GM18907 (cell line): Measurements from ENCODE around the gene CMIP.

Source experiments
- ATAC-seq: cut with Tn5 transposase; IDR thresholded peaks from one replicate; pipeline ENCODE4 v1.9.1; 2021; ENCODE audit warnings: mild to moderate bottlenecking, moderate library complexity; ENCODE audit not compliant: unreplicated experiment

Gene CMIP

GRCh38 chr16:81668243-81669097 is 223.9 kb downstream of the CMIP start:
- ATAC-seq: no peak

DNA sequence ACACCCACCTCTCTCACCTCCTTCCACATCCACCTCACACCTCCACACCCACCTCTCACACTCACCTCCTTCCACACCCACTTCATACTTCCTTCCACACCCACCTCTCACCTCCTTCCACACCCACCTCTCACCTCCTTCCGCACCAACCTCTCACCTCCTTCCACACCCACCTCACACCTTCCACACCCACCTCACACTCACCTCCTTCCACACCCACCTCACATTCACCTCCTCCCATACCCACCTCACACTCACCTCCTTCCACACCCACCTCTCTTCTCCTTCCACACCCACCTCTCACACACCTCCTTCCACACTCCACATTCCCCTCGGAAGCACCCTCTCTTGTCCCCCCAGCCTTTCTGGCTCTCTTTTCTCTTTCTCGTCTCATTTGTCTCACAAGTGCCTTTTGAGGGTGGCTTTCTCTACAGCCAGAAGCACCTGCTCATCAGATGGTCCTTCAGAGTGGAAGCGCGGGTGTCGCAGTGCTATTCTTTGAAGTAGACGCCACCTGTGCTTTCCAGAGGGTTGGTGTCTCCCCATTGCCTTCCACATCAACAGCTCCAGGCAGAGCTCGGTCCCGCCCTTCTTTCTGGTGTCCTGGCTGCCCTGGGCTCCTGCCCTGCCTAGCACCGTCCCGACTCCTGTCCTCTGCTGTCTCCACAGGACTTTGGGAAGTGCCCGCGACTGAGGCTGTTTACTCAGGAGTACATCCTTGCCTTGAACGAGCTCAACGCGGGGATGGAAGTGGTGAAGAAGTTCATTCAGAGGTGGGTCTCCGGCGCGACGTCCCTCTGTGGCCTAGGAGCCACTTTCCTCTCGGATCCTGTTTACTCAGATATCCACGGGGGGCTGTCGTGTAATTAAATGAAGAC is 225.1 kb downstream of the CMIP start:
- no peak for ATAC-seq

GRCh38 chr16:81671738-81672597 is 227.4 kb downstream of the CMIP start:
- ATAC-seq: no peak

GRCh38 chr16:81673432-81673831 is 228.8 kb downstream of the CMIP start:
- no peak for ATAC-seq

DNA sequence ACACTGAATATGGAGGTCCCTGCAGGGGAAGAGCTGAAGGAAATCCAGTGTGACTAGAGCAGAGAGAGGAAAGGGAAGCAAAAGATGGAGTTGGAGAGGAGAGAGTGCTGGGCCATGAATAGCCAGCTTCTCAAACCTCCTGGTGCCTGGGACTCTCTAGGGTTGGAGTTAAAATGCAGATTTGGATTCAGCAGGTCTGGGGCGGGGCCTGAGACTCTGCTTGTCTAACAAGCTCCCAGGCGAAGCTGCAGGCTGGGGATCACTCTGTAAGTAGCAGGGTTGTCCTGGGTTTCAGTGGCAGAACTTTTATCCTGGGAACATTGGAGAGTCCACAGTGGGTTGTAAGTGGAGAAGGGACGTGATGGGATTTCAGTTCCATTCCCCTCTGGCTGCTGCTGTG is 231.1 kb downstream of the CMIP start:
- no peak for ATAC-seq

- ATAC-seq: no peak
Measured at GRCh38 chr16:81676066-81676882, 231.7 kb downstream of the CMIP start.

DNA sequence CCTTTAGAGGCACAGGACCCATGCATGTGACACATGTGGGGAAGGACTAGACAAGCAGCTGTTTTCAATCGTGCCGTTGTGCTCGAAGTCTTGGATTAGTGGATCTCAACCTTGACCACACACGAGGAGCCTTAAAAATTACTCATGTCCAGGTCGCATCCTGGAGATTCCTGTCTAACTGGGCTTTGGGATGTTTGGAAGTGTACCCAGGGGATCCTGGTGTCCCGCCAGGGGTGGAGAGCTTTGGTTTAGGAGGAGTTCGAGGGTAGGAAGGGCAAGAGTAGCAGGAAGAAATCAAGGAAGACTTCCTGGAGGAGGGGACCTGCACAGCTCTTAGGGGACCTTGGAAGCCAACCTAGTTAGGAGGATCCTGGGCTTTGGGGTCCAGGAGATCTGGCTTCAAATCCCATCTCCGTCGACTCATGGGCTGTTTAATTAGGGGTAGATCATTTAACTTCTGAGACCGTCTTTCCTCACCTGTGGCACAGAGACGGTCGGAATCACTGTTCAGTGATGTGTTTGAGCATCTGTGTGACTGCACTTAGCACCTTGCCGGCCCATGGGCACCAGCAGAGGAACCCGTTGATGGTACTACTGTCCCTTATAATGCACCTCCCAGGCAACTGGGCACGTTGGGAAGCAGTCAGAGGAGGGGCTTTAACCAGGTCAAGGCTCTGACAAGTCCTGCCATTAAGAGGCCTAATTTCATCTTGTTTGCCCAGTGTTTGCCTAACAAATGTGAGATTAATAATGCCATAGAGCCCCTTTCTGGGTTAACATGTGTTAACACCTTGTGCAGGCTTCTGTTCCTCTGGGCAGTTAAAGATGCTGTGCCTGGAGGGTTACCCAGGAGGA is 232.5 kb downstream of the CMIP start:
- no peak for ATAC-seq

GRCh38 chr16:81678326-81679095 is 233.9 kb downstream of the CMIP start:
- ATAC-seq: no peak

- no peak for ATAC-seq
Measured at GRCh38 chr16:81679721-81680430, 235.3 kb downstream of the CMIP start.

DNA sequence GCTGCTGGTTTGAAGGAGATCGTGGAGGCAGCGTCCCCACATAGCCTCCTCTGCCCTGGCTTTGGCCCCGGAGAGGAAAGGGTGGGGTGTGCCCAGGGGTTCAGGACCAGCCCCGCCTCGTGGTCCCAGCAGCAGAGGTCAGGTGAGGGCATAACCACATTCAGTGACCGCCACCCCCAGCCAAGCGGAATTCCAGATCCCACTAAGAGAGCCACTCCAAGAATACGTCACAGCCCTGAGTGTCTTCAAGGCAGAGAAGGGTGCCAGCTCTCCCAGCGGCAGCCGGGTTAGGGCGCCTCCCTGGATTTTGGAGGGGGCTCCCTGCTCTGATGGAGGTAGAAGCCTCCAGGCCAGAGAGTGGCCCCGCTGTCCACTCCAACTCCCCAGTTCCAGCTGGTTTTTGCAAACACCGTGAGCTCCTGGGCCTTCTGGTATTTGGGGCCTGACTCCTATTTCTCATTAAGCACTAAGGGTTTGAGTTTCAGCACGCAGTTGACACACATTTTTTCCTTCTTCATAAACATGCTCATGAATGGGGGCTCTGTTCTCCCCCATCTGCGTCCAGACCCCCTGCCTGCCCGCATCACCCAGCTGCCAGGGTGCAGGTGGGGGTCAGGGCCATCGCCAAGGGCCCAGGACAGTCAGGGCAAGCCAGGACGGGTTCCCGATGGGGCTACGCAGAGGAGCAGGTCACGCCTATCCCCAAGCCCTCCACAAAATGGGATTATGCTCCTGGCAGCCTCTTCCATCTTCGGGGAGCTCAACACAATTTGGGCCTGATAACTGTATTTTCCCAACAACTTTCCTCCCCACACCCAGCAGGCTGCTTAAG is 236.1 kb downstream of the CMIP start:
- ATAC-seq: no peak

DNA sequence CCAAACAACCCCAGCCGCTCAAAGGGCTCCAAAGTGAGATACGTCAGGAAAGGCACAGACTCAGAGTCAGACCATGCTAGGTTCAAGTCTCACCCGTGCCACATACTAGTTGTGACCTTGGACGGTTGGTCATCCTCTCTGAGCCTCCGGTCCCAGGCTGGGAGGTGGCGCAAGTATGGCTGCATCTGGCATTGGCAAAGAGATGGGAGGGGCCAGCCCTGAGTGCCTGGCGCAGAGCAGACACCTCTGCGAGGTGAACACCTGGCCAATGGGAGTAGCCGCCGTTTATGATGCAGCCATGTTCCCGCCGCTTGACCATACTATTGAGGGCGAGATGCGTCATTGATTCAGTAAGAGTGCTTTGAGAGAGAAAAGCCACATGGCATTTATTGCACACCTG is 236.7 kb downstream of the CMIP start:
- no peak for ATAC-seq

DNA sequence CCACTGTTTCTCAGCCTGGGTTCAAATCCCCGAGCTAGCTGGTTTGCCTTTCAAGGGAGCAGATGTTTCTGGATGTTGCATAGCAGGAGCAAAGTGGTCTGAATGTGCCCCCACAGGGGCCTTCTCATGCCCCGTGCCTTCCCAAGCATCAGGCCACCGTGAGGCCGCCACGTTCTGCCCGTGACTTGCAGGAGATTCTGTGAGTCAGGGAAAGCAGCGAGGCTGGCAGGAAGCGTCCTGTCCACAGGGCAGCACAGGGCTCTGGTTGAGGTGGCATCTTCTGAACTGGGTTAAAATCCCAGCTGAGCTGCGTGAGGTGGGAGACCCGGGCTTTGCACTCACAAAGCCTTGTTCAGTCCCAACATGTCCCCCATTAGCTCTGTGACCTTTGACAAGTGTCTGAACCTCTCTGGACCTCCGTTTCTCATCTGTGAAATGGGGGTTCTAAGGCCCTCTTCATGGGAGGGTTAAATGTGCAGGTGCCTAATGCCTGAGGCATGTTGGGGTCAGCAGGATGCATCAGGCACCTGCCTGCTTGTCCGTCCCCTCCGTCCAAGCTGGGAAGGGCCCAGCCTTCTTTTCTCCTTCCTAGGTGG is 239.7 kb downstream of the CMIP start:
- no peak for ATAC-seq

DNA sequence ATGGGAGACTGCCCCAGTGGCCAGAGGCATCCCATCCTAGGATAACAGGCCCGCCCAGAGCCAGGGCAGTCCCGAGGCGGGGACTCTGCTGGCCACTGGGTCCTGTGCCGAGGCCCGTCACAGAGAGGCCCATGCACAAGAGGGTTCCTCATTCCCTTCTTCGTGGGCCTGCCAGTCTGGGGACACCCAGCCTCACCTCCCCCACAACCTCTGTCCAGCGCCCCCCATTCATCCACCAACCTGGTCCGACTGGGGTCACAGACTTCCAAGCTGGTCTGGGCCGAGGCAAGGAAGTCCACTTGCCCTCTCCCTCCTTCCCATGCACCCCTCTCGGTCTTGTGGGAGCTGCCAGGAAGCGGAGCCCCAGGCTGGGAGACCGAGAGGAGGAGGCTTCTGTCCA is 240.3 kb downstream of the CMIP start:
- ATAC-seq: no peak

DNA sequence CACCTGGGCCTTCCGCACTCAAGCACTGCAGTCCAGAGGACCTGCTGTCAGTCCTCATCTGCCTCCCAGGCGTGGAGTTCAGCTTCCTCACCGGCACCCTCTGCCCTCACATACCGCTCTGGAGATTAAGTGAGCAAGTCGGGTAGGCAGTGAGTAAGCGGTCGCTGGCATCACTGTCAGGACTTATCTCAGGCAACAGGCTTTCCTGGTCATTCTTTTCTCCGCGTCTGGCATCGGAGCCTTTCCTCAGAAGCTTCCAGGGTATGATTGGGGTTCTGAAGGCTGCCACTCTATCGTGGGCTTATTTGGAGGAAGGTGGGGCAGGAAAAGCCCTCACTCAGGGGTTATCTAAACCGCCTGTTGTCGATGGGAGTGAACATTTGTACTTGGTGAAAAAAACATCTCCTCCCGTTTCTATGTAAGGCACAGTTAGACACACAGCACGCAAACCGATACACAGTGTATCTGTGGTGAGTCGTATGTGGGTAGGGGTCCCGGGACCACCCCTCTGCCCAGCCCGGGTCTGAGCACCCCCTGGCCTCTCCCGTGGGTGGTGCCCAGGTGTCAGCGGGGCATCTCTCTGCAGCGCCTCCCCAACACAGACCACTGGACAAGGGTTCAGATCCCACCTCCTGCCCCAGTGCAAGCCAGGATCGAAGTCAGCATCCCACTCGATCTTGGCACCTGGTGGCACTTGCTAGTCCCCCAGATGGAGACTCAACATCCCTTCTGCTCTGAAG is 242.0 kb downstream of the CMIP start:
- ATAC-seq: no peak

GRCh38 chr16:81687131-81687456 is 242.5 kb downstream of the CMIP start:
- no peak for ATAC-seq

GRCh38 chr16:81688182-81688581 is 243.6 kb downstream of the CMIP start:
- no peak for ATAC-seq
